Skin of body (tissue), 2 donors: Measurements from ENCODE around the gene EXOC4. TPM values are rescaled to one million over a fixed set of nuclear protein-coding genes. Genes with fewer than 3 reads are reported as not detected.

Experiments used
- DNase-seq: peaks from one replicate; lab custom pipeline; 2025; lab: John Stamatoyannopoulos, UW
- total RNA-seq: library from RNA; depleted of rRNA; stranded (reverse); fragments of >200 nt; gene quantifications from one replicate; pipeline ENCODE4 v1.2.3, GENCODE V29; 2014

Gene EXOC4
- total RNA-seq, 1 donor from 2014 or later, result 96.4 TPM

DNA sequence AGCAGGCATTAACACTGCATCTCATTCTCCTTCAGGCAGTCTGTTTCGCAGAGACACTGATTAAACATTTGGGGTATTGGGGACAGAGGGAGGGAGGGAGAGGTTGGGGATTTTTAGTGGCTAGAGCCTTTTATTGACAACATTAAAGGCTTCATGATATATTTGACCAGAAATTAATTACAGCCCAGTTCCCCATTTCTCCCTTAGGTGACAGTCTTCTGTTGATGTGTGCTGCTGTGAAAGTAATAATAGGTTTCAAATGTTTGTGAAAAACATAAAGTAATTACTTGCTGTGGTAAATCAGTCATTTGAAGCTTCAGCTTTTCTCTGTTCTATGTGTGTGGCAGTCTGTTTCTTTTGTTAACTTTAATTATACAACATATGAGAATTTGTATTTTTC, 769.0 kb downstream of the EXOC4 start:
- no peak for DNase-seq

DNA sequence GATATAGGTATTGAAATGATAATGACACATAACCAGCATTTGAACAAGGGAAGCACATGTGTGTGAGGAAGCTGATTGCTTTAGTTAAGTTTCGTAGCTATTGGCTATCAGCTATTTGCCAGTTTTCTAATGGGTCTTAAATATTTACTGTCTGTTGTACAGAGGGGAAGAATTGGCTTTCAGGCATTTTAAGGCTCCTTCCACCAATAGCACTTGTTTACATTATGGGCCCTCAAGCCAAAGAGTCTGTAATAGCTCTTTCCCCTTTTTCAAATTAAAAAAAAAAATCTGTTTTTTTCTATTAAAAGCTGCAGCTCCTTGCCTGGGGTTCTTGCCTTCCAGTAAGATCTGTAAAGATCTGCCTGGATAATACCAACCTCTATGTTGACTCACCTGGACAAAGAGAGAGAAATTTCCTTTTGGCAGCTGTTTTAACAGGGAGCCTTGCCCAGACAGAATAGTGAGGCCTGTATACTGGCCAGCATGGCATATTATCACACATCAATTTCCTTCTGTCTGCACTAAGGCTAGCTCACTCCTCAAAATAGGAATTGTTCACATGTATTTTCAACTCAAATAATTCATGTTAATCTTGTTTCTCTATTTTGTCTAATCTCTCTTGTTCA, 769.5 kb downstream of the EXOC4 start:
- DNase-seq, result no peak

DNA sequence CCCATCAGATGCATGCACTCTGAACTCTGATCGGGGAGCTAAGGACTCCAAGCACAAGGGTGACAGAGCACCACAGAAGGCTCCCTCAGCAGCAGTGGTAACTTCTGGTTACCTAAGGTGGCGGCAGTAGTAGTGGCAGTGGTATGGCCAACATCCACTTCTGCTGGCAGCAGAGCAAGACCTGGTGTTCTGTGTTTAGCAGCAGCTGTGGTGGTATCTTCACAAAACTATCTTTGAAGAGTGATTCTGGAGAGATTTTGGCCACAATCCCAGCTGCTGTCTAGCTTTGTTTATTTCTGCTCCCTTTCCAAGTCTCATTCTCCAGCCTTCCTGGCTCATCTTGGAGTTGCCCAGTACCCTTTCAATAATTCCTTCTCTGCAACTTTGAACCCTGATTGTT, 771.9 kb downstream of the EXOC4 start:
- DNase-seq, result no peak

DNA sequence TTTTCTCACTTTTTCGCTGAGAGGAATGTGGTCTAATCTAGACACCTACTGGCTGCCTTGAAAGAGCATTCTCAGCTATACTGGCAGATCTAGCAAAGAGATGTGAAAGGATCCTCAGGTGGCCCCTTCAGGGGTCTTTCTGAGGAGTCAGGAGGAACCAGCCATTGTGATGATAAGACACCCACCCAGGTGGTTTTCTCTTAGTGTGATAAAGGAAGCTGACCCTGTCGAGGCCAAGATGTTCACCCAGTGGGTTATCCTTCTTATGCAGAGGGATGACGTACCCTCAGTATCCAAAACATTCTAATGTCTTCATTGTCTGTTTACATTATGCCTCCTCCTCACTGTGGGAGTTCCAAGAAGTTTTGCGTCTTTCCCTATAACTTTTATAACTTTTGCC, 776.0 kb downstream of the EXOC4 start:
- DNase-seq, result no peak

DNA sequence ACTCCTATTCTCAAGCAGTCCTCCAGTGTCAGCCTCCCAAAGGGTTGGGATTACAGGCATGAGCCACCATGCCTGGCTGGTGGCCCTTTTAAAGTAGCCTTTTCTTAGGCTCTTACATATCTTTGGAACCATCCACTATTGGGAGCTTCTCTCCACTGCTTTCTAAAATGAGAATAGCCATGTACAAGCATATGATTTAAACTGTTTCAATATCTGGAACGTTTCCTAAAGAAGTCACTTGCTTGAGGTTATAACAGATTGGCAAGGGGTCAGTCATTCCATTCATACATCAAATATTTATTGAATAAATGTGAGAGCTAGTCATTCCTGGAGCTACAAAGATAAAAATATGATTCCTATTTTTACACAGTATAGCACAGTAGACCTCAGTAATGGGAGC, 776.9 kb downstream of the EXOC4 start:
- no peak for DNase-seq

DNA sequence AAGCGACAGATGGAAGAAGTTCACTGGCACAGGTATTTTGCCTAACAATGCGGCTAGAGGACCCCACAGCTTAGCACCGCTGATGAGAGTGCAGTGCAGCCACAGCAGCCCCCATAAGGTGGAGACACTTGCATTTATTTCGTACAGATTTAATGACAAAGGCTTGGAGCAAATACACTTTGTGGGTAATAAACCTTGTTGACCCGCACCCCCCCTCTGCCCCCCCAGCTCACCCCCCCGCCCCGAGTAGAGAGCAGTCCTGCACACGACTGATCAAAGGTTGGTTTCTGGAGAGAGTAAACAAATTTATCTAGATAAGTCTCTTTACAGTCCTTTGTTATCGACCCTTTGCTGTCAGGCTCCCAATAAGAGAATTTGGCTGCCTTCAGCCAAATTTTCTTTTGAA, 777.6 kb downstream of the EXOC4 start:
- DNase-seq, result no peak

DNA sequence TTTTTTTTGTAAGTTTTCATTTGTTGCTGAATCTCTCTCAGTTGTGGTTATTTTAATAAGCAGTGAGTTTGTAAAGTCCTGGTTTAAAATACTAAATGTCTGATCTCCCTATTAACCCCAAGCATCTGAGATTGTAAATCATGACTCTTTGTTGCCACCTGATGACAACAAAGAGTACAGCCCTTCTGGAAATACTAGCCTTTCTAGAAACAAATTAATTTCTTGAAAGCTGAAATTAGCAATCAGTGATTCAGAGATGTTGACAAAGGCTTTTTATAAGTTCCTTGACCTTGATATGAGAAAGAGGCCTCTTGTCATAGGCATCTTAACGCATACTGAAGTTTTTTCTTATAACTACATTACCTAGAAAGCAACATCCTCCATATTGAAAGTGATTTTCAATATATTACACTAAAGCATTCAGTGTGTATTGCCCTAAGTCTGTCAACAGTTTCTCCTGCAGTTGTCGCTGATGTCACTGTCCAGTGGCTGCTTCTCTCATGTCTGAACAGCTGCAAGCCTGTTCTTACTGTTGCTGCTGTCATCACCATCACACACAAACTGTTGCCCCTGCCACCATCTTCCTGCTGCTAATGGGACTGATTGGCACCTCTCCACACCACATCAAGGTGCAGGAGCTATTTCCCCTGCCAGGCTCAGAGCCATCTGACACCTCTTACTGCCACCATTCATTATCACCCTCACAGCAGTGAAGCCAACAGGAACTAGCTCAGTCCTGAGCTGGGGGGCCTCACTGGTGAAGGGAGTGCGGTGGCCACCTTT, 779.1 kb downstream of the EXOC4 start:
- peak; percentile 11 for DNase-seq

DNA sequence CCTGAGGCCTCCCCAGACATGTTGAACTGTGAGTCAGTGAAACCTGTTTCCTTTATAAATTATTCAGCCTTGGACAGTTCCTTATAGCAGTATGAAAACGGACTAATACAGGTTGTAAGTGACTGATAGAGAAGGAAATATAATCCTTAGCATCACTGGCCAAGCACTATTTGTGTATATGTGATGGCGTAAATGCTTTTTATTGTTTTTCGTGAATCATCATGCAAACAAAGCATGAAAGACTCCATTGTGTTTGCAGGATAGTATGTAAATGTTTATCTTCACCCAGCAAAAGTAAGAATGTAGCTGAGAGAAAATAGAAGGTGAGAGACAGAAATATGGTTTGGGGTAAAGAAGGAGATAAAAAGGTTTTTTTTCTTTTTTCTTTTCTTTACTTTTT, 781.8 kb downstream of the EXOC4 start:
- no peak for DNase-seq

DNA sequence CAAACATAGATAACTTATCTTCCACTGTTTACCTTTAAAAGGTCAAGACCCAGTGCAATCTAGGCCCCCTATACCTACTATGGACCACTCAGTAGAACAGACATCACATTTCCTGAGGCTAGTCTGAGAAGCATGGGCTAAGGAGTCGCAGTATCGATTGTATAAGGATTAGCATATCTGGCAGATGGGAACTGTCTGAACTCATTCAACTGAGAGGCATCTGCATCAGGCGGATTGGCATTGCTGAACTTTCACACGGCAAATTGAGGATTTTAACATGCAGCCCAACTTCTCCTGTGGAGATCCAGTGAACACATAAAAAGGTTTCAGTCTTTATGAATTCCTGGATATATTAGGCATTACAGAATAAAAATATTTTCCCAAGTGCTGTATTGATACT, 785.1 kb downstream of the EXOC4 start:
- DNase-seq, result no peak

DNA sequence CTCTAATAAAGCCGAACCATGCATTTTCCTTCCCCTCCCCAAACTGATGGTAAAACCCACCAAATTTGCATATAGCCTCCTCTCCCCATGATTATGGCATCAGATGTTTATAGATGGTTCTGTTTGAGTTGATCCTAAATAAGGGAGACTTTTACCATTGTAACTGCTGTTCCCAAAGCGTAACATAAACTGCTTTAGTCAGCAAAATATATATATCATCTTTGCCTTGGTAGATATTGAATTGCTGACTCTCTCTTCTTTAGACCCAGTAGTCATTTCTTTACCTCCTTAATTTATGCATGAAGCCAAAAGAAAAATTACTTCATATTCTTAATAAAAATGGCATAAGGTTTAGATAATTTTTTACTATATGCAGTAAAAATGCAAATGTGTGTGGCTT, 788.1 kb downstream of the EXOC4 start:
- DNase-seq, result no peak

DNA sequence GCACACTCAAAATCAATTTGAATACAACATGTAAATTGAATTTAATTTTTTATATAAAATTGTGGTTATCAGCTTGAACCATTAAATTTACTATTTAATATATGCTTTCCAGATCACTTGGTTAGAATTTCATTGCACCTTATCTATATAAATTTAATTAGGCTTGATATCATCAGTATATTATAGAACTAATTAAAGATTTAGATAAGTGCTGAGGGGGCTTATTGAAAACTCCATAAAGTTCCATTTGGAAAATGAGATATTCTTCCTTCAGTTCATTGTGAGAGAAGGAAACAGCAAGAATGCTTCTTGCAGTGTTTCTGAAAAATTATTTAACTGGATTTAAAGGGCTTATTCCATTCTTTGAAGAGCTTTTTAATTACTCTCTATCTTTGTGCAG, 788.6 kb downstream of the EXOC4 start:
- no peak for DNase-seq

DNA sequence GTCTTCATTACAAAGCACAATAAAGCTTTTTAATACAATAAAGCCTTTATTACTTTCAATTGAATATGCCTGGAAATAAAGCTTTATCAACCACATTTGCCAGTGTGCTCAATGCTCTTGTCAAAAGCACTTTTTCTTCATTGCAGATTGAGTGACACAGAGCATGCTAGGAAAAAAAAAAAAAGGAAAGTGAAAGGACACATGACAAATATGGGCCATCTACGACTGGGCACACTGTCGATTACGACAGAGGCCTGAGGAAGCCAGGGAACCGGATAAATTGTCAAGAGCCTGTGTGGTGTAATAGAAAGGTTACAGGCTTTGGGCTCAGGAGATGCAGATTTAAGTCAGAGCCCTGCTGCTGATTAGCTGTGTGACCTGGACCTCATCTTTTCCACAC, 789.4 kb downstream of the EXOC4 start:
- DNase-seq, result no peak

DNA sequence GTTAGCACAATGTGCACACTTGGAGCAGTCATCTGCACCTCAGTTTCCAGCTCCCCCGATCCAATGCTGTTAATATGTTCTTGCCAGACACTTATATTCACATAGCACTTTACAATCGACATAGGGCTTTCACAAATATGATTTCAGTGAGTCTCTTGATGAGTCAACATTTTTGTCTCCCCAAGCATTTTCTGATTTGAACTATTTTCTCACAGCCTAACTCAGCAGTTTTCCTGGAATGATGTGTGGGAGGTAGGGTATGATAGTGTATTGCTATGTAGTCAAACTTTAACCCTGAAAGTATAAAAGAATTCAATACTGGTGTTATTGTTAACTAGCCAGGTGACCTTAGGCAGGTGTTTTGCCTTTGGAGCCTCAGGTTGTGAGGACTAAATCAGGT, 791.8 kb downstream of the EXOC4 start:
- DNase-seq, result no peak

DNA sequence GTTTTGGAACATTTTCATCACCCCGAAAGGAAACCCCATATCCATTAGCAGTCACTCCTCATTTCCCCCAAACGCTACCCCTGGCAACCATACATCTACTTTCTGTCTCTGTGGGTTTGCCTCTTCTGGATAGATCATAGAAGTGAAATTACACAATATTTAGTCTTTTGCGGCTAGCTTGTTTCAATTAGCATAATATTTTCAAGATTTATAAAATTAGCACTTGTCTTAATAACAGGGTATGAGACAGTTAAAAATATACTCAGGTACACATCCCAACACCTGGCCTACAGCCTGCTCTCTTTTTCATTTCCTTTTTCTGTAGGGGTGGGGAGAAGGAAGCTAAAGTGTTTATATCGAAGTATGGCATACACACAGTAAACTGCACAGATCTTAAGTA, 792.8 kb downstream of the EXOC4 start:
- DNase-seq, result no peak

DNA sequence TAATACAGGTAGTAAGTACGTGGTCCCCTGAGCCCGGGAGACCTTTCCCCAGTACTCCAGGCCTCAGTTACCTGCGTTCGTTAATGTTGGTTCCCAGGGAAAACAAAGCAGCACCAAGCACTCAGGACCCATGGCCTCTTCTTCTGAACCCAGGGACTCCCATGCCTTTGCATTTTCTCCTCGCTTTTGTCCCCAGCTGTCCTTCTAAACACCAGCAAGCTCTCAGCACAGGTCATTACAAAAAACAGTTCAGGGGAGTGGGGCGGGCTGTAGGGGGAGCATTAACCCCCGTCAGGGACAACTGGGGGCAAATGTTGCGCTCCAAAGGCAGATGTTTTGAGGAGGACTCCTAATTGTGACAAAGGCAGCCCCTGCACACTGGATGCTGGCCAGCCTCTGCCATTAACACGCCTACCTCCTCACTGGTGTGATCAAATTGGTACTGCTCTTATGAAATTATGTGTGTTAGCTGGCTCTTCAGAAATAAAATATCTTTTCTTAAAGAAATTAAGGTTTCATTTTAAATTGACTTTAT, 793.8 kb downstream of the EXOC4 start:
- DNase-seq, result no peak

DNA sequence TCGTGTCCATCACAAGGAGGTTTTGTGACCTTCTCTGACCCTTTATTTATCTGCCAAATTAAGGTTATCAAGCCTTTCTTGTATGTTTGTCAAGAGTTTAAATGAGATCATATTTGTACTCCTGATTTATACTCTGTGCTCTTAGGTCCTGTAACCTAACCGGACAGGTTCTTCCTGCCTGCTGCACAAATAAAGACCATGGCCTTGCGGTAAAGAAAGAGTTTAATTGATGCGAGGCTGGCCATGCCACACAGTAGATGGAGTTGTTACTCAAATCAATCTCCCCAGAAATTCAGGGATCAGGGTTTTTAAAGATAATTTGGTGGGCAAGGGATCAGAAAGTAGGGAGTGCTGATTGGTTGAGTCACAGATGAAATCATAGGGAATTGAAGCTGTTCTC, 794.8 kb downstream of the EXOC4 start:
- DNase-seq, result no peak

DNA sequence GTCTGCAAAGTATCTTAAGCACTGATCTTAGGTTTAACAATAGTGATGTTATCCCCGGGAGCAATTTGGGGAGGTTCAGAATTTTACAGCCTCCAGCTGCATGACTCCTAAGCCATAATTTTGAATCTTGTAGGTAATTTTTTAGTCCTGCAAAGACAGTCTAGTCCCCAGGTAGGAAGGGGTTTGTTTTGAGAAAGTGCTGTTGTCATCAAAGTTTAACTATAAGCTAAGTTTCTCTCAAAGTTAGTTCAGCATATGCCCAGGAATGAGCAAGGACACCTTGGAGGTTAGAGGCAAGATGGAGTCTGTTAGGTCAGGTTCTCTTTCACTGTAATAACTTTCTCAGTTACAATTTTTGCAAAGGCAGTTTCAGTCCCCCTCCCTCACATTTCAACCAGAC, 795.3 kb downstream of the EXOC4 start:
- no peak for DNase-seq

DNA sequence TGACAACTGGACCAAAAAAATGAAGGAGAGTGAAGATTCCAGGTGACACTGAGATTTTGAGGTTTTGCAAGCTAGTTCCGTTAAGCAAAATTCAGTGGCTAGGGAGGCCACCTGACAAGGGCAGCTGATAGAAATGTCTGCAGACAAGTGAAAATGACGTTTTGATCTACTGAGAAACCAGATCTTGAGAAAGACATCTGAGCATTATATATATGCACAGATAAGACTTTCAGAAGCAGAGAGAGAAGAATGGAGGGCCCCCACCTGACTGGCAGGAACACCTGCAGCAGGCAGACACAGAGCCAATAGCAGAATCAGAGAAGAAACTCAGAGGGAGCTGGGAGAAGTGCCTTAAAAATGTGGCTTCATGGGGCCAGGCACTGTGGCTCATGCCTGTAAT, 798.1 kb downstream of the EXOC4 start:
- DNase-seq, result no peak

DNA sequence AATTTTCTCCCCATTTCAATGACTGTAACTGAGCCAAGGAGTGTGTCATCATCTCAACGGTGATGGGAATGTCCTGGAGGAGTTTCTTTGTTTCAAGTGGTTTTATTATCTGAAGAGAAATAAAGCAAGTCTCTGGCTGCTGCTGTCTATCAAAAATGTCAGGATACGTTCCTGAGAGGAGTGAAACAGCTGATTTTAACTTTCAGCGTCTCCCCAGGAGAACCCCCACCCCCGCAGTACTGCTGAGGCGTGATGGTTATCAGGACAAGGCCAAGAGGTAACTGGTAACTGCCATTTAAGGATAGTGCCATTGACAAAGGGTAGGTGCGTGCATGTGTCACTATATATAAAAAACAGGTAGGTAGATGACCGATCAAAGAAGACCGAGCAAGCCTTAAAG, 803.9 kb downstream of the EXOC4 start:
- no peak for DNase-seq

DNA sequence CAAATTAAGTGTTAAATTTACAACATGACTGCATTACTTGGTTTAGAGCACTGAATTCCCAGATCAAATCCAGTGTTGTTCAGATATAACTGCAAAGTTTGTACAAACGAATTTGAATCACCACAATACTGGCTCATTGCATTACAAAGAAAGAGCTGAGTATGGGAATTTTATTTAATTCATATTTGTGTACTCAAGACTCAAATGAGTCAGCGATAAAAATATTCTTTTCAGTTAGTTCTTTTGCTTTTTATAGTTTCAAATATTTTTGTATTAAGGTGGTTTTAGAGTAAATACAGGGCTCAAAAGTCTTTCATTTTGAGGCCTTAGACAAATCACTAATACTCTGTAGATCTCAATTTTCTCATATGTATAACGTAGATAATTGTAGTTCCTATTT, 805.6 kb downstream of the EXOC4 start:
- no peak for DNase-seq

DNA sequence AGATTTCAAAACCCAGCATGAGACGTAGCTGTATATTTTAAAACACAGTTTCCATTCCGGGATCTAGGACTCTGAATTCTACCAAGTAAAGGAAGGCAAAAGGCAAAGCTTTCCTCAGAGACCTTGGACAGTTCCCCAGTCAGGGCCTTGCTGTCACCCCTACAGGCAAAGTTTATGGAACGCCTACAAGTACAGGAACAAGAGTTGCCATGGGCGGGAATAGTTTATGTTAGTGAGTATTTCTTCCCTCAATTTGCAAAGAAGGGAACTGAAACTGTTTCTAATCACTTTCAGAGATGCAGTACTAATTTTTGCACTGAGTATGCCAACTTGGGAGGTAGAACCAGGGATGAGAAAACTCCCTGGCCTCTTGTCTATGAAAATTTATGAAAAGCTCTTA, 806.1 kb downstream of the EXOC4 start:
- DNase-seq, result no peak

DNA sequence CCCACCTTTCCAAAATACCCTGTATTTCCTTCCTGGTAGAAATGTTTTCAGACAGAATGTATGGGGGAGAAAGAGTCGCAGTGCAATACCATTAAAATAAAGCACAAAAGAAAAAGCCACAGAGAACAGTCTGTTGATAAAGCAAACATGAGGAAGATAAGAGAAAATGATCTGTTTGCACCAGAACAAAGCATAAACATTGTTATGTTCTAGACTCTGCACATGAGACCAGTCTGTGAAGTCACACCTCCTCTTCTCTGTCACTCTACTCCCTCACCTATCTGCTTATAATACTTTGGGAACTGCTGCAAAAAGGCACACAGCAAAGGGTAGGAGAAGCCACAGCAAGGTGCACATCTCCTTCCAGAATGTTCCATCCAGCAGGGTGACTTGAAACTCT, 807.0 kb downstream of the EXOC4 start:
- DNase-seq, result no peak

DNA sequence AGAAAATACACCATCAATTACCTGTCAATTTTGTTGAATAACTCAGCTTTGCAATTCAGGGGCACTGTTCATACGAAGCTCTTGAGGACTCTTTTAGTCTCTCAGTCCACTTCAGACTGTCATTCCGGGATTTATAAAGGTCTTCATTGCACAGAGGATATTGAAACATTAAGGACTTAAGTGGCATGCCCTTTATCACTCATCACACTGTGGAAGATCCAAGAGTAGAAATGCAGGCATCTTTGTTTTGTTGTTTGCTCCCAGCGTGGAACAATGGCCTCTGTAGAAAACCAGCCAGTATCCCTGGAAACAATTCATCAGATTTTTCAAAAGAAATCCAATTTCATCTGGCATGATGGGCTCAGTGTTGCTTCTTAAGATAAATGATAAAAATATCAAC, 808.0 kb downstream of the EXOC4 start:
- DNase-seq, result no peak
